HUES64 (cell line): ENCODE results near the gene WDHD1. TPM values are rescaled to one million over a fixed set of nuclear protein-coding genes. Genes with fewer than 3 reads are reported as not detected.
"Not testable (repeated sequence)": the region's sequence is repeated elsewhere in the genome, so short reads cannot be mapped to it uniquely, and the experiment has no call there.

Source experiments
- H3K27ac ChIP-seq: 2 replicates; pipeline ENCODE4 v1.7.0; 2013; ENCODE audit warnings: low read depth, low read length, inconsistent platforms
- H3K27me3 ChIP-seq: 2 replicates; pipeline ENCODE4 v1.6.1; 2013; ENCODE audit warnings: mild to moderate bottlenecking, low read length; ENCODE audit not compliant: insufficient read depth
- H3K36me3 ChIP-seq: 2 replicates; pipeline ENCODE4 v1.6.1; 2013; ENCODE audit warnings: mild to moderate bottlenecking, low read length; ENCODE audit not compliant: insufficient read depth
- H3K4me1 ChIP-seq: 2 replicates; pipeline ENCODE4 v1.6.1; 2013; ENCODE audit warnings: mild to moderate bottlenecking, low read length, moderate library complexity; ENCODE audit not compliant: insufficient read depth
- H3K4me3 ChIP-seq: 2 replicates; pipeline ENCODE4 v1.5.1; 2013; ENCODE audit warnings: mild to moderate bottlenecking, low read length, moderate library complexity
- H3K9ac ChIP-seq: 2 replicates; pipeline ENCODE4 v1.6.1; 2013; ENCODE audit warnings: mild to moderate bottlenecking, low read depth, low read length
- H3K9me3 ChIP-seq: 2 replicates; pipeline ENCODE4 v1.6.1; 2013; ENCODE audit warnings: low read depth, low read length; ENCODE audit not compliant: insufficient read depth
- WGBS: fragments of 150-250, 120-280 bp; methylation state at CpG from one replicate; pipeline ENCODE4 v1.1.7; 2013; ENCODE audit warnings: missing lambda C conversion rate; 5-methylcytosine and 5-hydroxymethylcytosine counted together
- polyA plus RNA-seq, 2 experiments: library from polyadenylated mRNA; stranded (reverse); fragments of 50-300 nt; gene quantifications; one replicate each; pipeline ENCODE4 v1.2.3, GENCODE V29; 2013

Gene WDHD1
- polyA plus RNA-seq (2013, experiment 1 of 2) = 33.7 TPM
- 38.7 TPM for polyA plus RNA-seq (2013, experiment 2 of 2)

- peaks cover 49% of the 10 kb centered on the region for H3K4me1 ChIP-seq
- H3K36me3 ChIP-seq = peaks cover 27% of the 10 kb centered on the region
- peak within 1 kb of the TSS; percentile 85 for H3K4me3 ChIP-seq
- under 1% methylated on average over 56 of the region's 56 CpGs for WGBS
- peak within 1 kb of the TSS; percentile 97 for H3K27ac ChIP-seq
- no peaks in the 10 kb centered on the region for H3K27me3 ChIP-seq
- H3K9me3 ChIP-seq = no peaks in the 10 kb centered on the region
- peak within 1 kb of the TSS; percentile 97 for H3K9ac ChIP-seq
Observed at GRCh38 chr14:55026793-55027561, at the start of gene WDHD1, which contains the start of gene SOCS4. Gene WDHD1, minus strand, starts transcription at chr14:55027099. Its CDS starts 312 bp downstream, at chr14:55026787. Gene SOCS4, plus strand, starts transcription at chr14:55027236. Its CDS starts 15,806 bp downstream, at chr14:55043042.

- no peak overlapping the region for H3K27ac ChIP-seq
- H3K36me3 ChIP-seq = no peaks in the 10 kb centered on the region
- H3K4me1 ChIP-seq = peaks cover 11% of the 10 kb centered on the region
- no peaks in the 10 kb centered on the region for H3K27me3 ChIP-seq
- no peak overlapping the region for H3K9ac ChIP-seq
- no peak overlapping the region for H3K4me3 ChIP-seq
- 91% methylated on average over 3 of the region's 3 CpGs for WGBS
- H3K9me3 ChIP-seq = no peaks in the 10 kb centered on the region
Observed at GRCh38 chr14:55075628-55076175, 48.8 kb upstream of the WDHD1 start.

GRCh38 chr14:55074662-55075061 lies 47.8 kb upstream of the WDHD1 start:
- 57% methylated on average over 5 of the region's 5 CpGs for WGBS
- no peaks in the 10 kb centered on the region for H3K27me3 ChIP-seq
- H3K9ac ChIP-seq = no peak overlapping the region
- H3K9me3 ChIP-seq = no peaks in the 10 kb centered on the region
- H3K4me1 ChIP-seq = peaks cover 11% of the 10 kb centered on the region
- H3K27ac ChIP-seq = no peak overlapping the region
- no peaks in the 10 kb centered on the region for H3K36me3 ChIP-seq
- H3K4me3 ChIP-seq = no peak overlapping the region

- H3K4me1 ChIP-seq = peaks cover 11% of the 10 kb centered on the region
- no peak overlapping the region for H3K9ac ChIP-seq
- no peak overlapping the region for H3K4me3 ChIP-seq
- H3K9me3 ChIP-seq = no peaks in the 10 kb centered on the region
- no peak overlapping the region for H3K27ac ChIP-seq
- H3K27me3 ChIP-seq = no peaks in the 10 kb centered on the region
- 97% methylated on average over 2 of the region's 2 CpGs for WGBS
- H3K36me3 ChIP-seq = no peaks in the 10 kb centered on the region
Observed at GRCh38 chr14:55073856-55074255, 47.0 kb upstream of the WDHD1 start.

- H3K27me3 ChIP-seq = no peaks in the 10 kb centered on the region
- H3K36me3 ChIP-seq = no peaks in the 10 kb centered on the region; the same call in 1 of the 2 replicates
- no peak overlapping the region for H3K9ac ChIP-seq
- 75% methylated on average over 10 of the region's 10 CpGs for WGBS
- H3K27ac ChIP-seq = no peak overlapping the region
- H3K4me3 ChIP-seq = no peak overlapping the region
- H3K9me3 ChIP-seq = no peaks in the 10 kb centered on the region
- peaks cover 11% of the 10 kb centered on the region for H3K4me1 ChIP-seq
Observed at GRCh38 chr14:55071870-55072640, 45.2 kb upstream of the WDHD1 start.

- peaks cover 11% of the 10 kb centered on the region for H3K4me1 ChIP-seq
- 95% methylated on average over 4 of the region's 4 CpGs for WGBS
- H3K4me3 ChIP-seq = no peak overlapping the region
- H3K9ac ChIP-seq = no peak overlapping the region
- no peak overlapping the region for H3K27ac ChIP-seq
- H3K9me3 ChIP-seq = no peaks in the 10 kb centered on the region
- H3K27me3 ChIP-seq = no peaks in the 10 kb centered on the region
- peaks cover 7% of the 10 kb centered on the region for H3K36me3 ChIP-seq
Observed at GRCh38 chr14:55070981-55071411, 44.1 kb upstream of the WDHD1 start.

- Histone ChIP-seq H3K9me3 (no peaks in the 10 kb centered on the region), H3K9ac (no peak overlapping the region), H3K4me3 (no peak overlapping the region), H3K4me1 (no peaks in the 10 kb centered on the region), H3K27ac (no peak overlapping the region), H3K27me3 (no peaks in the 10 kb centered on the region), H3K36me3 (peaks cover 55% of the 10 kb centered on the region)
- 100% methylated on average over 1 of the region's 1 CpG for WGBS
Observed at GRCh38 chr14:55066223-55066622, 39.3 kb upstream of the WDHD1 start.

GRCh38 chr14:55065411-55065810 lies 38.5 kb upstream of the WDHD1 start:
- H3K9me3 ChIP-seq = no peaks in the 10 kb centered on the region
- no peak overlapping the region for H3K4me3 ChIP-seq
- no peak overlapping the region for H3K9ac ChIP-seq
- WGBS = 94% methylated on average over 2 of the region's 2 CpGs
- no peak overlapping the region for H3K27ac ChIP-seq
- no peaks in the 10 kb centered on the region for H3K27me3 ChIP-seq
- peaks cover 63% of the 10 kb centered on the region for H3K36me3 ChIP-seq
- no peaks in the 10 kb centered on the region for H3K4me1 ChIP-seq

- H3K9ac ChIP-seq, H3K27ac ChIP-seq, H3K4me3 ChIP-seq, H3K27me3 ChIP-seq, H3K9me3 ChIP-seq, H3K4me1 ChIP-seq: not testable (repeated sequence)
- WGBS = 100% methylated on average over 1 of the region's 2 CpGs
- peaks cover 65% of the 10 kb centered on the region for H3K36me3 ChIP-seq
Observed at GRCh38 chr14:55064896-55065295, 38.0 kb upstream of the WDHD1 start.

- H3K36me3 ChIP-seq = peaks cover 84% of the 10 kb centered on the region
- H3K9ac ChIP-seq = no peak overlapping the region
- no peaks in the 10 kb centered on the region for H3K9me3 ChIP-seq
- H3K4me3 ChIP-seq = no peak overlapping the region
- no peaks in the 10 kb centered on the region for H3K4me1 ChIP-seq
- no peak overlapping the region for H3K27ac ChIP-seq
- H3K27me3 ChIP-seq = no peaks in the 10 kb centered on the region
- WGBS = 96% methylated on average over 11 of the region's 11 CpGs
Observed at GRCh38 chr14:55062517-55063351, 35.8 kb upstream of the WDHD1 start.
